HepG2 (cell line): ENCODE measurements around the gene TALDO1. TPM values are rescaled to one million over a fixed set of nuclear protein-coding genes. Genes with fewer than 3 reads are reported as not detected.

Experiments used
- BHLHE40 ChIP-seq: IDR thresholded peaks from 2 replicates; pipeline ENCODE4 v1.6.1; 2011; ENCODE audit warnings: low read length, improper control_type of control experiment
- DR1 ChIP-seq: sonication (generic); formaldehyde crosslinking; IDR thresholded peaks from 2 replicates; pipeline ENCODE4 v1.8.0; 2021; ENCODE audit warnings: mild to moderate bottlenecking, missing genetic modification reagents, inconsistent platforms
- FOXC1 ChIP-seq: sonication (generic); formaldehyde crosslinking; IDR thresholded peaks from 2 replicates; pipeline ENCODE4 v1.8.0; 2022; ENCODE audit warnings: mild to moderate bottlenecking, missing genetic modification reagents, borderline replicate concordance
- FOXJ3 ChIP-seq: sonication (generic); formaldehyde crosslinking; IDR thresholded peaks from 2 replicates; pipeline ENCODE4 v1.4.0; 2020; ENCODE audit warnings: missing genetic modification reagents, mild to moderate bottlenecking, borderline replicate concordance
- KAT8 ChIP-seq: IDR thresholded peaks from 2 replicates; pipeline ENCODE4 v1.6.1; 2016; ENCODE audit warnings: missing genetic modification reagents, missing compliant biosample characterization
- MTA3 ChIP-seq: sonication (generic); formaldehyde crosslinking; IDR thresholded peaks from 2 replicates; pipeline ENCODE4 v1.4.0; 2020; ENCODE audit warnings: missing genetic modification reagents
- MYNN ChIP-seq: sonication (generic); formaldehyde crosslinking; IDR thresholded peaks from 2 replicates; pipeline ENCODE4 v1.4.0; 2020; ENCODE audit warnings: mild to moderate bottlenecking, low read depth, missing genetic modification reagents
- NFATC3 ChIP-seq: sonication (generic); formaldehyde crosslinking; IDR thresholded peaks from 2 replicates; pipeline ENCODE4 v1.5.1; 2020; ENCODE audit warnings: mild to moderate bottlenecking, missing genetic modification reagents
- RNF2 ChIP-seq: fragments of 450-650 bp; conservative IDR thresholded peaks from 2 replicates; pipeline ENCODE4 v1.6.1; 2016; ENCODE audit warnings: low read depth
- TGIF2 ChIP-seq: IDR thresholded peaks from 2 replicates; pipeline ENCODE4 v1.6.1; 2016; ENCODE audit warnings: control low read depth, missing compliant biosample characterization
- ZBTB21 ChIP-seq: sonication (generic); formaldehyde crosslinking; IDR thresholded peaks from 2 replicates; pipeline ENCODE4 v1.4.0; 2020; ENCODE audit warnings: missing genetic modification reagents
- ZFP41 ChIP-seq: sonication (generic); formaldehyde crosslinking; IDR thresholded peaks from 2 replicates; pipeline ENCODE4 v1.4.0; 2020; ENCODE audit warnings: mild to moderate bottlenecking, missing genetic modification reagents, borderline replicate concordance
- ZNF17 ChIP-seq: sonication (generic); formaldehyde crosslinking; IDR thresholded peaks from 2 replicates; pipeline ENCODE4 v1.5.0; 2020; ENCODE audit warnings: mild to moderate bottlenecking, missing genetic modification reagents
- ZNF264 ChIP-seq: sonication (generic); formaldehyde crosslinking; IDR thresholded peaks from 2 replicates; pipeline ENCODE4 v1.4.0; 2020; ENCODE audit warnings: missing genetic modification reagents
- ZNF329 ChIP-seq: sonication (generic); formaldehyde crosslinking; IDR thresholded peaks from 2 replicates; pipeline ENCODE4 v1.9.0; 2021; ENCODE audit warnings: low read depth, mild to moderate bottlenecking, missing genetic modification reagents
- ZNF331 ChIP-seq: sonication (generic); formaldehyde crosslinking; IDR thresholded peaks from 2 replicates; pipeline ENCODE4 v1.4.0; 2020; ENCODE audit warnings: missing genetic modification reagents
- ZNF33A ChIP-seq: sonication (generic); formaldehyde crosslinking; IDR thresholded peaks from 2 replicates; pipeline ENCODE4 v1.5.1; 2020; ENCODE audit warnings: missing genetic modification reagents, mild to moderate bottlenecking, moderate library complexity, borderline replicate concordance
- ZNF530 ChIP-seq: sonication (generic); formaldehyde crosslinking; IDR thresholded peaks from 2 replicates; pipeline ENCODE4 v1.5.0; 2020; ENCODE audit warnings: low read depth, mild to moderate bottlenecking, missing genetic modification reagents
- ZNF678 ChIP-seq: sonication (generic); formaldehyde crosslinking; IDR thresholded peaks from 2 replicates; pipeline ENCODE4 v1.4.0; 2020; ENCODE audit warnings: mild to moderate bottlenecking, missing genetic modification reagents
- ZNF713 ChIP-seq: sonication (generic); formaldehyde crosslinking; IDR thresholded peaks from 2 replicates; pipeline ENCODE4 v1.4.0; 2020; ENCODE audit warnings: mild to moderate bottlenecking, missing genetic modification reagents
- polyA plus RNA-seq, 8 experiments: library from polyadenylated mRNA; depleted of rRNA in 3 of 8; stranded (reverse) in 7 of 8; unstranded in 1 of 8; fragments of >200 nt; fragmentation: Illumina TruSeq in 4 of 8; extraction: Trizol in 4 of 8; gene quantifications; 2 replicates each; pipeline versions ENCODE4 v1.2.1 to v1.2.3, GENCODE V29; 2011 to 2016; ENCODE audit warnings: low read depth in 4 of 8, missing spikeins in 1 of 8, mixed read lengths in 1 of 8; ENCODE audit not compliant: insufficient read depth in 1 of 8
- total RNA-seq, 5 experiments: library from RNA; depleted of rRNA; stranded (reverse); fragments of >200 nt; fragmentation: Illumina TruSeq; extraction: Trizol; gene quantifications; 2 replicates each; pipeline ENCODE4 v1.2.3, GENCODE V29; 2016; ENCODE audit warnings: low read depth in 1 of 5
- TF ChIP-seq, protein P1 (sequence below): sonication (generic); formaldehyde crosslinking; IDR thresholded peaks from 2 replicates; pipeline ENCODE4 v1.4.0; 2020; ENCODE audit warnings: missing genetic modification reagents
- TF ChIP-seq, protein P2 (sequence below): sonication (generic); formaldehyde crosslinking; IDR thresholded peaks from 2 replicates; pipeline ENCODE4 v1.4.0; 2020; ENCODE audit warnings: missing genetic modification reagents
- TF ChIP-seq, protein P3 (sequence below): sonication (generic); formaldehyde crosslinking; IDR thresholded peaks from 2 replicates; pipeline ENCODE4 v1.5.1; 2020; ENCODE audit warnings: missing genetic modification reagents, mild to moderate bottlenecking, borderline replicate concordance

Gene TALDO1
- total and polyA plus RNA-seq, 2 of the 13 experiments (the other 11 are each of a cell fraction or from before 2014, with no cell fraction given): 107 to 240 TPM

DNA sequence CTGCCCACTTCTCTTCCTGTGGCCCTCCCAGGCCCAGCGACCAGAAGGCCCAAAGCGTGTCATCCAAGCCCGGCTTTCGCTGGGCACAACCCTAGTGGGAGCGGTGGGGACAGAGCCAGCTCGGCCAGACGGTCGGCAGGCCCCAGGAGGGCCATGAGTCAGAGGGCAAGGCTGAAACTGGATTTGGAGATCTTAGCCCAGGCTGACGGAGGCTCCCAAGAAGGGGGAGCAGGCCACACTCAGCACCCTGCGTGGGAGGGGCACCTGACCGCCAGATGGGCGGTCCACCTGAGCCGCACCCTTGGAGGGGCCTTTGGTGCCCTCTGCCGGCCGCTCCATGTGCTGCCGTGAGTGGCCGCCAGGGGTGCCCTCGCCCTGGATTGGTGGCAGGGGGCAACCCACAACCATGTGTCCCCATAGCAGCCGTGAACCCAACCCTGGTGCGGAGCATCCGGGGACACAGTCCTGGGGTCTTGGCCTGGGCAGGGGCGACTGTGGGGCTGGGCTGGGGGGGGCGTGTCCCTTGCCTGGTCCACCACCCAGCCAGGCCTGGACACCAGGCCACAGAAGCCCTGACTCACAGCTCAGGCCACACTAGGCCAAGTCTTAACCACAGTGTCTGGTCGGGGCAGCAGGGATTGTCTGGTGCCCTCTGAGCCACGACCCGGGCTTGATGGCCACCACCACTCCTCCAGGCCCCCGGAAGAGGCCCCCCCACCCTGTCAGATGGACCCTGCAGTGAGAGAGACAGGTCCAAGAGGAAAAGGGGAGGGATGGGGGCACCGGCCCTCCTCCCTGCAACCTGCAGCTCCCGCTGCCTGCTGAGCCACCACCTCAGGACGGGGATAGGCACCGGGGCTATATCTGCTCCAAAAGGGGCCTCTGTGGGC is 19.2 kb upstream of the TALDO1 start (continued):
- 0 out of 2 replicates have a peak, but pooled peaks have one; percentile 60 for TF ChIP-seq TGIF2 (CRISPR knock-in tag)
- TF ChIP-seq ZFP41: peak; percentile 21; the same call in 1 of the 2 replicates
- TF ChIP-seq NFATC3 (CRISPR knock-in tag): 0 out of 2 replicates have a peak, but pooled peaks have one; percentile 49
- TF ChIP-seq, protein P1, sequence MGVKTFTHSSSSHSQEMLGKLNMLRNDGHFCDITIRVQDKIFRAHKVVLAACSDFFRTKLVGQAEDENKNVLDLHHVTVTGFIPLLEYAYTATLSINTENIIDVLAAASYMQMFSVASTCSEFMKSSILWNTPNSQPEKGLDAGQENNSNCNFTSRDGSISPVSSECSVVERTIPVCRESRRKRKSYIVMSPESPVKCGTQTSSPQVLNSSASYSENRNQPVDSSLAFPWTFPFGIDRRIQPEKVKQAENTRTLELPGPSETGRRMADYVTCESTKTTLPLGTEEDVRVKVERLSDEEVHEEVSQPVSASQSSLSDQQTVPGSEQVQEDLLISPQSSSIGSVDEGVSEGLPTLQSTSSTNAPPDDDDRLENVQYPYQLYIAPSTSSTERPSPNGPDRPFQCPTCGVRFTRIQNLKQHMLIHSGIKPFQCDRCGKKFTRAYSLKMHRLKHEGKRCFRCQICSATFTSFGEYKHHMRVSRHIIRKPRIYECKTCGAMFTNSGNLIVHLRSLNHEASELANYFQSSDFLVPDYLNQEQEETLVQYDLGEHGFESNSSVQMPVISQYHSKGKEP: no peak
- TF ChIP-seq KAT8 (CRISPR knock-in tag): peak; percentile 52; the same call in 1 of the 2 replicates
- TF ChIP-seq FOXC1 (CRISPR knock-in tag): no peak
- TF ChIP-seq BHLHE40: peak; percentile 48
- no peak for TF ChIP-seq ZNF678 (CRISPR knock-in tag)
- TF ChIP-seq, protein P2, sequence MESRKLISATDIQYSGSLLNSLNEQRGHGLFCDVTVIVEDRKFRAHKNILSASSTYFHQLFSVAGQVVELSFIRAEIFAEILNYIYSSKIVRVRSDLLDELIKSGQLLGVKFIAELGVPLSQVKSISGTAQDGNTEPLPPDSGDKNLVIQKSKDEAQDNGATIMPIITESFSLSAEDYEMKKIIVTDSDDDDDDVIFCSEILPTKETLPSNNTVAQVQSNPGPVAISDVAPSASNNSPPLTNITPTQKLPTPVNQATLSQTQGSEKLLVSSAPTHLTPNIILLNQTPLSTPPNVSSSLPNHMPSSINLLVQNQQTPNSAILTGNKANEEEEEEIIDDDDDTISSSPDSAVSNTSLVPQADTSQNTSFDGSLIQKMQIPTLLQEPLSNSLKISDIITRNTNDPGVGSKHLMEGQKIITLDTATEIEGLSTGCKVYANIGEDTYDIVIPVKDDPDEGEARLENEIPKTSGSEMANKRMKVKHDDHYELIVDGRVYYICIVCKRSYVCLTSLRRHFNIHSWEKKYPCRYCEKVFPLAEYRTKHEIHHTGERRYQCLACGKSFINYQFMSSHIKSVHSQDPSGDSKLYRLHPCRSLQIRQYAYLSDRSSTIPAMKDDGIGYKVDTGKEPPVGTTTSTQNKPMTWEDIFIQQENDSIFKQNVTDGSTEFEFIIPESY (CRISPR knock-in tag): peak; percentile 92
- TF ChIP-seq MTA3 (CRISPR knock-in tag): no peak
- TF ChIP-seq ZNF264 (CRISPR knock-in tag): 0 out of 2 replicates have a peak, but pooled peaks have one; percentile 36
- TF ChIP-seq DR1 (CRISPR knock-in tag): peak; percentile 49; the same call in 1 of the 2 replicates
- TF ChIP-seq MYNN (CRISPR knock-in tag): no peak
- TF ChIP-seq ZNF713 (CRISPR knock-in tag): peak; percentile 80; the same call in 1 of the 2 replicates
- no peak for TF ChIP-seq ZNF329
- no peak for TF ChIP-seq ZNF530 (CRISPR knock-in tag)
- TF ChIP-seq FOXJ3 (CRISPR knock-in tag): peak; percentile 34; the same call in 1 of the 2 replicates
- TF ChIP-seq ZBTB21 (CRISPR knock-in tag): no peak
- no peak for TF ChIP-seq ZNF33A (CRISPR knock-in tag)
- TF ChIP-seq ZNF331 (CRISPR knock-in tag): peak; percentile 29; the same call in 1 of the 2 replicates
- no peak for TF ChIP-seq RNF2
- TF ChIP-seq, protein P3, sequence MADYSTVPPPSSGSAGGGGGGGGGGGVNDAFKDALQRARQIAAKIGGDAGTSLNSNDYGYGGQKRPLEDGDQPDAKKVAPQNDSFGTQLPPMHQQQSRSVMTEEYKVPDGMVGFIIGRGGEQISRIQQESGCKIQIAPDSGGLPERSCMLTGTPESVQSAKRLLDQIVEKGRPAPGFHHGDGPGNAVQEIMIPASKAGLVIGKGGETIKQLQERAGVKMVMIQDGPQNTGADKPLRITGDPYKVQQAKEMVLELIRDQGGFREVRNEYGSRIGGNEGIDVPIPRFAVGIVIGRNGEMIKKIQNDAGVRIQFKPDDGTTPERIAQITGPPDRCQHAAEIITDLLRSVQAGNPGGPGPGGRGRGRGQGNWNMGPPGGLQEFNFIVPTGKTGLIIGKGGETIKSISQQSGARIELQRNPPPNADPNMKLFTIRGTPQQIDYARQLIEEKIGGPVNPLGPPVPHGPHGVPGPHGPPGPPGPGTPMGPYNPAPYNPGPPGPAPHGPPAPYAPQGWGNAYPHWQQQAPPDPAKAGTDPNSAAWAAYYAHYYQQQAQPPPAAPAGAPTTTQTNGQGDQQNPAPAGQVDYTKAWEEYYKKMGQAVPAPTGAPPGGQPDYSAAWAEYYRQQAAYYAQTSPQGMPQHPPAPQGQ: no peak
- TF ChIP-seq ZNF17 (CRISPR knock-in tag): no peak
